Measurements from ENCODE around the gene PSMD9. TPM values are rescaled to one million over a fixed set of nuclear protein-coding genes. Genes with fewer than 3 reads are reported as not detected.
"Not testable (repeated sequence)": the region's sequence is repeated elsewhere in the genome, so short reads cannot be mapped to it uniquely, and the experiment has no call there.

PSMD9 gene, protein sequence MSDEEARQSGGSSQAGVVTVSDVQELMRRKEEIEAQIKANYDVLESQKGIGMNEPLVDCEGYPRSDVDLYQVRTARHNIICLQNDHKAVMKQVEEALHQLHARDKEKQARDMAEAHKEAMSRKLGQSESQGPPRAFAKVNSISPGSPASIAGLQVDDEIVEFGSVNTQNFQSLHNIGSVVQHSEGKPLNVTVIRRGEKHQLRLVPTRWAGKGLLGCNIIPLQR
- 78.3 TPM for polyA plus RNA-seq

DNA sequence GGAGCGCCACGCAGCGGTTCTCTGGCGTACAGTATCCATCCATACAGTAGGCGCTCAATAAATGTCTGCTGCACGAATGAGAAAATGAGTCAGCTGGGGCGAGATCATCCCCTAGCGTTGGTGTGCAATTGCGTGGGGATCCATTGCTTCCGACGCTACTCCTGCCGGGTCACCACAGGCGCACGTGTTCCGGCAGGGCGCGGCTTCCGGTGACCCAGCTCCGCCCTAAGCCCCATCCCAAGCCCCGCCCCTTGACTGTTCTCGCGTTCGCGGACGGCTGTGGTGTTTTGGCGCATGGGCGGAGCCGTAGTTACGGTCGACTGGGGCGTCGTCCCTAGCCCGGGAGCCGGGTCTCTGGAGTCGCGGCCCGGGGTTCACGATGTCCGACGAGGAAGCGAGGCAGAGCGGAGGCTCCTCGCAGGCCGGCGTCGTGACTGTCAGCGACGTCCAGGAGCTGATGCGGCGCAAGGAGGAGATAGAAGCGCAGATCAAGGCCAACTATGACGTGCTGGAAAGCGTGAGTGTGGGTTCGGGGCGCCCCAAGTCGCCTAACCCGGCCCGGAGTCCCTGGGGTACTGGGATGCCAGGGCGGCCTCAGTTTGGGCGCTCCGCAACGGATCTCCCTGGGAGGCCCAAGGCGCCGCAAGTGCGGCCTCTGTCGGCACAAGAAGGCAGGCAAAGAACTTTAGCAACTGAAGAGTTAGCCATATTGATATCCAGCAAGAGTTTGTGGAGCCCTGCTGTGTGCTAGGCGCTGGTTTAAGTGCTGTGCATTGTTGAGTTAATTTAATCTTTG, at the start of gene PSMD9:
PSMD9 (plus strand) TSS at position 313 of the 796 bp plus-strand sequence; CDS start at position 380, 67 bp downstream.
- no peaks in the 10 kb centered on the region for H3K36me3 Mint-ChIP-seq
- peaks cover 17 to 23% (median 20%) of the 10 kb centered on the region in 3 donors for H3K4me1 Mint-ChIP-seq
- H3K4me3 Mint-ChIP-seq, result peak within 1 kb of the TSS; percentile 97 to 100 (median 99)
- H3K27me3 Mint-ChIP-seq, result no peaks in the 10 kb centered on the region
- H3K27ac Mint-ChIP-seq, result peak within 1 kb of the TSS; percentile 97 to 99 (median 97)
- H3K9me3 Mint-ChIP-seq, result no peaks in the 10 kb centered on the region

DNA sequence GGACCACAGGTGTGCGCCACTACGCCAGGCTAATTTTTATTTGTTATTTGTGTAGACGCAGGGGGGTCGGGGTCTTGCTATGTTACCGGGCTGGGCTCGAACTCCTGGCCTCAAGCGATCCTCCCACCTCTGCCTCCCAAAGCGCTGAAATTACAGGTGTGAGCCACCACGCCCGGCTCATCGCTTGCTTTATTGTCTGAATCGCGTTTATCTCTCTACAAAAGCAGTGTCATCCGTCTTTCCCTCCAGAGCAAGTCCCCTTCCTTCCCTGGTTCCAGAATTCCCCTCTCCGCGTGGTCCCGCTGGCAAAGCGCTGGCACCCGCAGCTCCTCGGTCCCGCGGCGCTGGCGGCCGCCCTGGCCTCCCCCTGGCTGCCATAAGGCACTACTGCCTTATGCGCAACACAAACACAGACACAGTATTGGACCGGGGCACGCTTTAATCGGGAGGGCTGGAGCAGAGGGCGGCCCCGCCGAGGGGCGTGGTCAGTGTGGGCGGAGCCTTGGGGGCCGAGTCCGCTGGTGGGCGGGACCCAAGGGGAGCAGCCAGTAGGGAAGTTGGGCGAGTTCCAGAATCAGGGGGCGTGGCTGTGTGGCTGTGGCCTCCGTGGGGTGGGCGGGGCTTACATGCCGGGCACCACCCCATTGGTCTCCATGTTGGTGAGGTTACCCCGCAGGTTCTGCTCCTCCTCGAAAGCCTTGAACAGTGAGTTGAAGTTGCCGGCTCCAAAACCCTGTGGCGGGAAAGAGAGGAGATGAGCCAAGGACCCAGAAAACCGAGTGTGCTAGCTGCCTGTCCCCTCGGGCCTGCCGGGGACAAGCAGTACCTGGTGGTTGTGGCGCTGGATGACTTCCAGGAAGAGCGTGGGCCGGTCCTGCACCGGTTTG, 49.2 kb upstream of the PSMD9 start:
- peaks cover 1% of the 10 kb centered on the region for H3K36me3 Mint-ChIP-seq
- no peaks in the 10 kb centered on the region for H3K9me3 Mint-ChIP-seq
- peaks cover 13 to 16% (median 15%) of the 10 kb centered on the region in 3 donors for H3K4me1 Mint-ChIP-seq
- H3K27ac Mint-ChIP-seq, result peak overlapping the region; percentile 8 to 90 (median 41)
- peak overlapping the region; percentile 94 to 100 (median 98) for H3K4me3 Mint-ChIP-seq
- H3K27me3 Mint-ChIP-seq, result no peaks in the 10 kb centered on the region

DNA sequence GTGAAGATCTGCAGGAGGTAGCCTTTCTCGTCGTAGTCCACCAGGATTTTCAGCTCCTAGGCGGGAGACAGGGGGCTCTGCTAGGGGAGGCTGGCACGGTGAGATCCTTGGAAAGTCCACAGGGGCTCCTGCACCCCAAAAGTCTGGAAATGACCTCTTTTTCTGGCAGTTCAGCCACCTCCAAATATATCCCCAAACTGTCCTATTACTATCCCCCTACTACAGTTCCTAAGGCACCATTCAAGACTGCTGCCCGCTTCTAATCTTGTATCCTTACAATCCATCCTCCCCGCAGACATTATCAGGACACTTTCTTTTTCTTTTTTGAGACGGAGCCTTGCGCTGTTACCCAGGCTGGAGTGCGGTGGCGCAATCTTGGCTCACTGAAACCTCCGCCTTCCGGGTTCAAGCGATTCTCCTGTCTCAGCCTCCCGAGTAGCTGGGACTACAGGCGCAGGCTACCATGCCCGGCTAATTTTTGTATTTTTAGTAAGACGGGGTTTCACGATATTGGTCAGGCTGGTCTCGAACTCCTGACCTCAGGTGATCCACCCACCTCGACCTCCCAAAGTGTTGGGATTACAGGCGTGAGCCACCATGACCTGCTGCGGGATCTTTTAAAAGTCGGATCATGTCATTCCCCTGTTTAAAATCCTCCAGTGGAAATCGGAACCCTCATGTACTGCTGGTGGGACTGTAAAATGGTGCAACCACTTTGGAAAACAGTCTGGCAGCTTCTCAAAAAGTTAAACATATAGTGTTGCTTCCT, 48.4 kb upstream of the PSMD9 start:
- H3K4me1 Mint-ChIP-seq, result peaks cover 13 to 16% (median 15%) of the 10 kb centered on the region in 3 donors
- peak overlapping the region in 2 of 3 donors; percentile 17 to 90 for H3K27ac Mint-ChIP-seq
- peak overlapping the region; percentile 94 to 100 (median 98) for H3K4me3 Mint-ChIP-seq
- H3K9me3 Mint-ChIP-seq, result no peaks in the 10 kb centered on the region
- H3K27me3 Mint-ChIP-seq, result no peaks in the 10 kb centered on the region
- H3K36me3 Mint-ChIP-seq, result peaks cover 1% of the 10 kb centered on the region

DNA sequence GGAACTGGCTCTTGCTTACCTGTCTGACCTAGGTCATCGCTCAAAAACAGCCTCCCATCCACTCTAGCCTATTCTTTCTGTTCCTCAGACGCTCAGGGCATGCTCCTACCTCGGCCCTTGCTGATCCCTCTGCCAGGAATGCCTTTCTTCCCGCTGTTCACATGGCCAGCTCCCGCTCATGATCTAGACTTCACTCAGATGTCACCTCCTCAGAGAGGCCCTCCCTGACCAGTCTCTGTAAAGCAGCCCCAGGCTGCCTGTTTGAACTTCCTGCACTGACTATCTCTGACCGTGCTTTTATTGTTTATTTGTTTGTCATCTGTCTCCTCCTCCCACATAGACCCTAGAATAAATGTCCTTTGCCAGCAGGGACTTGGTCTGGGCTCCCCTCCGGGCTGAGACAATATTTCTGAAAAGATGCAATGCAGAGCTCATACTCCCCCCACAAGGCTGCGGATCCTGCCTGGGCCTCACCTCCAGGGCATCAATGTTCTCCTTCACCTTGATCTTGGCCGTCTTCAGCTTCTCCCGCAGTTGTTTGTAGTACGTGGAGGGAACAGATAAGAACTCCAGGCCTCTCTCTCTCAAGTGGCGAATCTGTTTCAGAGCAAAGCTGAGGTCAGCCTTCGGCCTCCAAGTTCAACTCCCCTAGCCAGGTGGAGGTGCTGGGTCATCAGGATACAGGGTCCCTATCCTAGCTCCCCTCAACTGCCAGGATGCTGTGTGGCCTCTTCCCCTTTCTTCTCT, 45.2 kb upstream of the PSMD9 start:
- Mint-ChIP-seq H3K27me3 (no peaks in the 10 kb centered on the region), H3K27ac (peak overlapping the region in 2 of 3 donors; percentile 53 to 93), H3K4me1 (peaks cover 12 to 13% (median 13%) of the 10 kb centered on the region in 3 donors), H3K4me3 (peak overlapping the region in 1 of 4 donors; percentile 73), H3K9me3 (no peaks in the 10 kb centered on the region), H3K36me3 (no peaks in the 10 kb centered on the region)

DNA sequence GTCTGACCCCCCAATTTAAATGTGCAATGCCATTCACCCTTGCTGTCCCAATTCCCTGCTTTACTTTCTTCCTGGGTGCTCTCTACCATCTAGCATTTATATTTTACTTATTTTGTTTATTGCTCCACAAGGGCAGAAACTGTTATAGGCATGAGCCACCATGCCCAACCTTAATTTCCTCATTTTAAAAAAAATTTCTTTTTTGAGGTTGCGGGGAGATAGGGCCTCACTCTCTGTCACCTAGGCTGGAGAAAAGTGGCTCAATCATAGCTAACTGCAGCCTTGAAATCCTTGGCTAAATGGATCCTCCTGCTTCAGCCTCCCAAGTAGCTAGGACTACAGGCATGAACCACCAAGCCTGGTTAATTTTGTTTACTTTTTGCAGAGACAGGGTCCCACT, 42.9 kb upstream of the PSMD9 start:
- peak overlapping the region in 2 of 3 donors; percentile 23 to 50 for H3K27ac Mint-ChIP-seq
- peak overlapping the region in 1 of 4 donors; percentile 29 for H3K4me3 Mint-ChIP-seq

DNA sequence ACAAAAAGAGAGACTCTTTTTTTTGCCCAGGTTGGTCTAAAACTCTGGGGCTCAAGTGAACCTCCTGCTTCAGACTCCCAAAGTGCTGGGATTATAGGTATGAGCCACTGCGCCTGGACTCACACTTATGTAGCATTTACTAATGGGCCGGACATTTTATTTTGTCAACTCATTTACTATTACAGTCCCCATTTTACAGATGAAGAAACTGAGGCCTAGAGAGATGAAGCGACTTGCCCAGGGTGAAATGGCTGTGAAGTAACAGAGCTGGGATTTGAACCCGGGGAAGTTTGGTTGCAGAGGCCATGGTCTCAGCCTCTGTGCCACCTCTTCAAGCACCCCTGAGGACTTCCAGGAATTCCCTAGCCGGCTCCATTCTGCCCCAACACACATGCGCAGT, 39.4 kb upstream of the PSMD9 start:
- H3K27me3 Mint-ChIP-seq, result peaks cover 1% of the 10 kb centered on the region
- no peak overlapping the region for H3K4me3 Mint-ChIP-seq
- H3K4me1 Mint-ChIP-seq, result peaks cover 0 to 1% (median 0%) of the 10 kb centered on the region in 3 donors
- no peaks in the 10 kb centered on the region for H3K36me3 Mint-ChIP-seq
- H3K9me3 Mint-ChIP-seq, result no peaks in the 10 kb centered on the region
- no peak overlapping the region for H3K27ac Mint-ChIP-seq

More for the DNA sequence above, 42.9 kb upstream of the PSMD9 start:
- Mint-ChIP-seq H3K9me3 (no peaks in the 10 kb centered on the region), H3K36me3 (no peaks in the 10 kb centered on the region), H3K4me1 (peaks cover 0 to 3% (median 0%) of the 10 kb centered on the region in 3 donors), H3K27me3 (no peaks in the 10 kb centered on the region)

DNA sequence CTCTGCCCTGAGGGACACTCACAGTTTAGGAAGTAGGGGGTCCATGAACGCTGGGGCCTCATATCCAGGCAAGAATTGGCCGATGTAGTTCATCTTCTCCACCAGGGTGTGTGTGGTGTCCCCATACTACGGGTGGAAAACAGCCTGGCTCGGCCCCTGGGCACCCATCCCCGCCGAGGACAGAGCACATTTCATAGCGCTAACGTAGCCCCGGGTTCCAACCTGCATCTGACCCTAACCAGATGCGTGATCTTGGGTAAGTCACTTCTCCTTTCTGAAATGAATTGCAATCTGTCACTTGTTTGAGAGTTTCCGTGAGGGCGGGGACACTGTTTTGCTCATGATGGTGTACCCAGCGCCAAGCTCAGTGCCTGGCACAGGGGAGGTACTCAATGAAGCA, 38.9 kb upstream of the PSMD9 start:
- Mint-ChIP-seq H3K36me3 (no peaks in the 10 kb centered on the region), H3K27ac (no peak overlapping the region), H3K4me1 (peaks cover 0 to 1% (median 0%) of the 10 kb centered on the region in 3 donors), H3K9me3 (no peaks in the 10 kb centered on the region), H3K27me3 (peaks cover 1% of the 10 kb centered on the region), H3K4me3 (no peak overlapping the region)

DNA sequence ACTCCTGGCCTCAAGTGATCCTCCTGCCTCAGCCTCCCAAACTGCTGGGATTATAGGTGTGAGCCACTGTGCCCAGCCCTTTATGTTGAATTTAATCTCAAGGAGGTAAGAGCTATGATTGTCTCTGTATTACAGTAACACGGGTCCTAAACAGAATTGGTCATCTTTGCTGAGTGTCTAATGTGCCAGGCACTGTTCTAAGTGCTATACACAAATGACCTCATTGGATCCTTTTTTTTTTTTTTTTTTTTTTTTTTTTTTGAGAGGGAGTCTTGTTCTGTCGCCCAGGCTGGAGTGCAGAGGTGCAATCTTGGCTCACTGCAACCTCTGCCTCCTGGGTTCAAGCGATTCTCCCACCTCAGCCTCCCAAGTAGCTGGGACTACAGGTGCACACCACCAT, 36.2 kb upstream of the PSMD9 start:
- H3K4me3 Mint-ChIP-seq, H3K27me3 Mint-ChIP-seq, H3K9me3 Mint-ChIP-seq, H3K27ac Mint-ChIP-seq, H3K36me3 Mint-ChIP-seq: not testable (repeated sequence)
- H3K4me1 Mint-ChIP-seq, result peaks cover 0 to 15% (median 0%) of the 10 kb centered on the region in 3 donors

DNA sequence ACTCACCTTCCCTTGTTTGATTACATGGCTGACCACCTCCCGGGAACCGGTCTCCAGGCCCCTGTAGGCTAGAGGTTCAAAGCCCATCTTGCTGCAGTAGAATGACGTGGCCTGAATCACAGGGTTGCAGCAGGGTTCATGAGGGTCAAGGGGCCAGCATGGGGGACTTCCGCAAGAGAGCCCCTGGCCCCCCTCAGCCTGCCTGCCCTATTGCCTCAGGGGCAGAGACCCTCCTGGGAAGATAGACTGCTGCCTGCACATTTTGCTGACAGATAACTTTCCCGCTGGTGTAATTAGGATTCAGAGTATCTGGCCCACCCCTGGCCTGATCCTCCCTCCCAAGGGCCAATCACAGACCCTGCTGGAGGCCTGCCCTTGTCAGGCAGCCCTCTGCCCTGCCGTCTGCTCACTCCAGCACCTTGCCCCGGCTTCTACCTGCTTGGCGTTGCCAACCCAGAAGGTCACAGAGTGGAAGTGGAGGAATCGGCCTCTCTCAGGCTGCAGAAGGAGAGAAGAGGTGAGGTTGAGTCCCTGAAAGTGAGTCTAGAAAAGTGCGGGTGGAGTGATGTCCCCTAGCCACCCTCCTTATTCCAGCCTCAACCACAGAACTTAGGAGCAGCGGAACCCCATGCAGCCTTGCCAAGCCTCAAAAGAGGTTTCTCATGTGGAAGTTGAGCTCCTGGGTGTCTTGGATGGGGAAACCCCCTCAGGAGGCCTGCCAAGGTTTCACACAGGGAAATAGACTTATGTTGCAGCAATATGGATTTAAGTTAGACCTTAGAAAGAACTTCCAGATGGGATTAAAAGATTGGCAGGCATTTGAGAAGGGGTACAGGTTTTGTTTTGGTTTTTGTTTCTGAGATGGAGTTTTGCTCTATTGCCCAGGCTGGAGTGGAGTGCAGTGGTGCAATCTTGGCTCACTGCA, 31.0 kb upstream of the PSMD9 start:
- Mint-ChIP-seq H3K4me1 (peaks cover 0 to 15% (median 0%) of the 10 kb centered on the region in 3 donors), H3K4me3 (no peak overlapping the region), H3K27me3 (peaks cover 1% of the 10 kb centered on the region), H3K27ac (no peak overlapping the region), H3K9me3 (no peaks in the 10 kb centered on the region), H3K36me3 (peaks cover 1% of the 10 kb centered on the region)

DNA sequence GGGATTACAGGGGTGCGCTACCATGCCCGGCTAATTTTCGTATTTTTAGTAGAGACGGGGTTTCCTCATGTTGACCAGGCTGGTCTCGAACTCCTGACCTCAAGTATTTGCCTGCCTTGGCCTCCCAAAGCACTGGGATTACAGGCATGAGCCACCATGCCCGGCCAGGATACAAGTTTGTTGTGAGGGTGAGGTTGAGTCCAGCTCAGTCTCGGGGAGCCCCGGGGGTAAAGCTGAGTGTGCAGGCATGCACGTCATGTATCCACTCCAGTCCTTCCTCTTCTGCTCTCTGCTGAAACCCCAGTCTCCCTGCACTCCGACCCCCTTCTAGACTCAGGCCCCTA, 30.3 kb upstream of the PSMD9 start:
- Mint-ChIP-seq H3K9me3 (no peaks in the 10 kb centered on the region), H3K36me3 (peaks cover 3% of the 10 kb centered on the region), H3K27me3 (no peaks in the 10 kb centered on the region), H3K27ac (no peak overlapping the region), H3K4me1 (peaks cover 0 to 15% (median 0%) of the 10 kb centered on the region in 3 donors), H3K4me3 (peak overlapping the region in 1 of 4 donors; percentile 67)

DNA sequence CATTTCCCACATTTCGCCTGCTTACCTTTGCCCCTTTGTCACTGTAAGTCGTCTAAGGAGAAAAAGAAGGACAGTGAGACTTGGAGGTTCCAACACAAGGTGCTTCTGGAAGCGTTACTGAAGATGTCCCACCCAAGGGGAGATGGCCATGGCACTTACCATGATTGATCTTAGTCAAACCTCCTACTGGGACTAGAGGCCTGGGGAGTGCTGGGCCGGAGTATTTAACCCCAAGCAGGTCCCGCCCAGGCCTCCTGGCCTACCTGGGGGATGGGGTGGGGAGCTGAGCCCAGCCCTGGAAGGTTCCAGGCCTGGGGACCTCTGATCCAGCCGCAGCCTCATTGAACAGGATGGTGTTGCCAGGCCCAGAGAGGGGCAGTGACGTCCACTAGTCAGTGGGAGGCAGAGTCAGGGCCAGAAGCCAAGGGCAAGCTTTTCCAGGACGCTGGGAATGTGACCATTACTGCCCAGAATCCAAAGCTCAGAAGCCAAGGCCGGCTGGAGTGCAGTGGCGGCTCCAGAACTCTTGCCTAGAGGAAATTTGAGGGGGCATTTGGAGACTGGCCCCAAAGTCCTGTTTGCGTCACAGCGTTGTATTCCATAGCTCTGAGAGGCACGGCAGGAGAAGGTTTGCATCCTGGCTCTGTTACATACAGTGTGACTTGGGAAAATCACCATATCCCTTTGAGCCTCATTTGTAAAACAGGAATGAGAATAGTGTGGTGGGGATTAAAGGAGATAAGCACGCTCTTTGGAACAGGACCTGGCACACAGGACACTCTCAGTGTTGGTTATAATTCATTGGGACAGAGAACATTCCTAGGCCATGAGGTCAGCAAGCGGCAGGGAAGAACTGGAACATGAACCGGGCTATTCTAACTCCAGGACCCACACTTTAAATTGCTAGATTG, 29.7 kb upstream of the PSMD9 start, which contains the start of gene HPD:
HPD (minus strand) TSS at position 198 of the 911 bp plus-strand sequence; CDS start at position 162, 36 bp downstream.
- no peak within 1 kb of the TSS for H3K27ac Mint-ChIP-seq
- H3K4me3 Mint-ChIP-seq, result peak within 1 kb of the TSS in 1 of 4 donors; percentile 67
- H3K9me3 Mint-ChIP-seq, result no peaks in the 10 kb centered on the region
- H3K36me3 Mint-ChIP-seq, result peaks cover 4% of the 10 kb centered on the region
- no peaks in the 10 kb centered on the region for H3K27me3 Mint-ChIP-seq
- H3K4me1 Mint-ChIP-seq, result peaks cover 0 to 15% (median 0%) of the 10 kb centered on the region in 3 donors

DNA sequence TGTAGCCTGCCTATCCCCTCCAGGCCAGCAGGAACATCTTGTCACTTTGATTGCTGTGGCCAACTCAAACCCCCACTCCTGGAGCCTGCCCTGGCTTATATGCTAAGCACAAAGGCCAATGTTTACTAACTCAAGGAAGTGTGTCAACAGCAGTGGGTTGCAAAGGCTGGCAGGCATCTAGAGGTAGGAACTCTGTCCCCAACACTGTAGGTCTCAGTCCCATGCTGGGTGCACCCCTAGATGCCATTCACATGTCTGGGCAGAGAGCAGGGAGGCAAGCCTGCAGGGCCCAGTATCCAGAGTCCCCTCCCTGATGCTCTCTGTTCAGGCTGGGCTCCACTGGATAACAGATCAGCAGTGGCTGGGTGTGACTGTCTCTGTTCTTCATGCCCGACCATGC, 28.3 kb upstream of the PSMD9 start:
- Mint-ChIP-seq H3K9me3 (no peaks in the 10 kb centered on the region), H3K4me1 (peaks cover 0 to 13% (median 0%) of the 10 kb centered on the region in 3 donors), H3K36me3 (peaks cover 4% of the 10 kb centered on the region), H3K27me3 (no peaks in the 10 kb centered on the region), H3K4me3 (no peak overlapping the region), H3K27ac (no peak overlapping the region)

All from IgD-negative memory B cell (primary cell).